Endothelial cell of umbilical vein (primary cell): Measurements from ENCODE around the gene CFP.

Source experiments
- CTCF ChIP-seq, 2 donors: IDR thresholded peaks; 1 replicate in 1 of 2; 2 replicates in 1 of 2; pipeline ENCODE4 v1.5.1; 2011; ENCODE audit warnings: low read length in 2 of 2, mild to moderate bottlenecking in 2 of 2, moderate library complexity in 2 of 2, control low read depth in 1 of 2, inconsistent platforms in 1 of 2, low read depth in 1 of 2; ENCODE audit not compliant: insufficient read depth in 1 of 2; ENCODE audit errors: extremely low read depth in 1 of 2
- GATA2 ChIP-seq: IDR thresholded peaks from 2 replicates; pipeline ENCODE4 v1.7.0; 2011; ENCODE audit warnings: low read depth, mild to moderate bottlenecking, moderate library complexity, mixed read lengths, low read length; ENCODE audit not compliant: insufficient read length, insufficient read depth
- POLR2A ChIP-seq: IDR thresholded peaks from 2 replicates; pipeline ENCODE4 v1.6.1; 2012; ENCODE audit warnings: low read depth, mild to moderate bottlenecking, control low read depth, low read length

GRCh38 chrX:47664737-47665136 lies 35.0 kb upstream of the CFP start:
- TF ChIP-seq POLR2A (no peak), GATA2 (no peak), CTCF (IDR thresholded peaks at IDR 0.05; ENCODE audit: extremely low read depth in 1 of 2, insufficient read depth in 1 of 2, low read depth in 1 of 2, low read length in 2 of 2) (no peak)
